Measurements from ENCODE around the gene GPHA2. TPM values are rescaled to one million over a fixed set of nuclear protein-coding genes. Genes with fewer than 3 reads are reported as not detected.

GPHA2 gene
- total and polyA plus RNA-seq, 10 of the 15 experiments (the other 5 are each of a cell fraction or from before 2014, with no cell fraction given), result not detected

GRCh38 chr11:64894812-64895452 lies 40.8 kb downstream of the GPHA2 start:
- Histone ChIP-seq H3K9ac (ENCODE audit: control insufficient read depth, insufficient read depth, low read length) (no peak overlapping the region), H3K9me3 (replicated peaks; ENCODE audit: control insufficient read depth, insufficient read depth, low read length) (no peaks in the 10 kb centered on the region), H2AFZ (ENCODE audit: control insufficient read depth, low read depth, low read length) (no peak overlapping the region), H3K79me2 (ENCODE audit: control insufficient read depth, insufficient read depth, low read length) (no peaks in the 10 kb centered on the region), H3K27ac (ENCODE audit: control insufficient read depth, insufficient read depth) (no peak overlapping the region), H3K4me2 (ENCODE audit: control insufficient read depth, insufficient read depth) (no peak overlapping the region), H3K4me1 (ENCODE audit: control insufficient read depth, insufficient read depth, low read length) (peaks cover under 1% of the 10 kb centered on the region; the same call in 1 of the 2 replicates), H4K20me1 (ENCODE audit: control insufficient read depth, insufficient read depth) (no peaks in the 10 kb centered on the region), H3K36me3 (ENCODE audit: control insufficient read depth in 2 of 2, insufficient read depth in 2 of 2, low read length in 1 of 2) (peaks cover 0 to 3% of the 10 kb centered on the region in 2 experiments; a peak in 1 of 4 replicates), H3K4me3 (no peak overlapping the region), H3K27me3 (replicated peaks in 1 of 2; ENCODE audit: control insufficient read depth in 2 of 2, insufficient read depth in 2 of 2, low read length in 1 of 2) (no peaks in the 10 kb centered on the region)
- ATAC-seq, result no peak
- no TSS peak for BruUV-seq (replicated peaks)
- WGBS (ENCODE audit: insufficient coverage, insufficient replicate concordance, low lambda C conversion rate, missing lambda C conversion rate), result 61% methylated on average over 39 of the region's 39 CpGs
- no peak for FAIRE-seq
- intact Hi-C loops (cut with micrococcal nuclease; ENCODE audit: unreplicated experiment), result loop anchor here (1.0 kb wide), 1 partner anchor 48 kb away; no protein-coding TSS in a partner anchor
- SMC1A ChIA-PET (ENCODE audit: uncharacterized antibody, unreplicated experiment), result interaction anchor here (1.0 to 7.2 kb wide), 5 partner anchors 20 to 101 kb away, joined by 3 to 138 read pairs (median 4); no protein-coding TSS in a partner anchor
- CTCF ChIA-PET, result interaction anchor here (0.6 to 30.0 kb wide), 6 partner anchors 10 to 253 kb away, joined by 3 to 1208 read pairs (median 13); partner anchors contain the start of genes CDC42BPG, EHD1 and SYVN1
- in situ Hi-C loops (cut with MboI), result loop anchor here (5.0 kb wide), 1 partner anchor 48 kb away; no protein-coding TSS in a partner anchor
- RAD21 ChIA-PET (ENCODE audit: unreplicated experiment), result interaction anchor here (1.1 to 5.7 kb wide), 6 partner anchors 21 to 102 kb away, joined by 3 to 101 read pairs (median 4); partner anchors contain the start of gene BATF2
- DNase-seq (ENCODE audit: low read depth, low spot score), result no peak
- POLR2A ChIA-PET, result interaction anchor here (0.7 kb wide), 1 partner anchor 22 kb away, joined by 4 read pairs; no protein-coding TSS in a partner anchor
- TF ChIP-seq HDAC6 (IDR thresholded peaks at IDR 0.05; ENCODE audit: unreplicated experiment) (no peak), POU2F2 (IDR thresholded peaks at IDR 0.05; ENCODE audit: borderline replicate concordance, low read depth, low read length) (no peak), ELK1 (IDR thresholded peaks at IDR 0.05; ENCODE audit: low read depth, low read length) (no peak), ZNF622 (IDR thresholded peaks at IDR 0.05) (no peak), JUNB (IDR thresholded peaks at IDR 0.05) (no peak), HCFC1 (IDR thresholded peaks at IDR 0.05; ENCODE audit: low read length) (no peak), CEBPB (IDR thresholded peaks at IDR 0.05; ENCODE audit: borderline replicate concordance in 1 of 2, low read depth in 2 of 2, low read length in 2 of 2) (no peak), ZBED1 (IDR thresholded peaks at IDR 0.05; ENCODE audit: borderline replicate concordance) (no peak), POLR2AphosphoS5 (IDR thresholded peaks at IDR 0.05; ENCODE audit: low read length) (no peak), PBX3 (IDR thresholded peaks at IDR 0.05; ENCODE audit: insufficient replicate concordance, low read depth, low read length) (no peak), PRDM15 (CRISPR knock-in tag; IDR thresholded peaks at IDR 0.05) (no peak), E4F1 (IDR thresholded peaks at IDR 0.05; ENCODE audit: borderline replicate concordance, partially characterized antibody) (no peak), CHD2 (IDR thresholded peaks at IDR 0.05; ENCODE audit: borderline replicate concordance, low read depth, low read length) (no peak), NR2C2 (IDR thresholded peaks at IDR 0.05; ENCODE audit: borderline replicate concordance, control insufficient read depth, insufficient read length, low read depth) (no peak)

All from GM12878 (cell line).